Measurements from ENCODE around the gene KCNMA1.

- TF ChIP-seq, protein P1, sequence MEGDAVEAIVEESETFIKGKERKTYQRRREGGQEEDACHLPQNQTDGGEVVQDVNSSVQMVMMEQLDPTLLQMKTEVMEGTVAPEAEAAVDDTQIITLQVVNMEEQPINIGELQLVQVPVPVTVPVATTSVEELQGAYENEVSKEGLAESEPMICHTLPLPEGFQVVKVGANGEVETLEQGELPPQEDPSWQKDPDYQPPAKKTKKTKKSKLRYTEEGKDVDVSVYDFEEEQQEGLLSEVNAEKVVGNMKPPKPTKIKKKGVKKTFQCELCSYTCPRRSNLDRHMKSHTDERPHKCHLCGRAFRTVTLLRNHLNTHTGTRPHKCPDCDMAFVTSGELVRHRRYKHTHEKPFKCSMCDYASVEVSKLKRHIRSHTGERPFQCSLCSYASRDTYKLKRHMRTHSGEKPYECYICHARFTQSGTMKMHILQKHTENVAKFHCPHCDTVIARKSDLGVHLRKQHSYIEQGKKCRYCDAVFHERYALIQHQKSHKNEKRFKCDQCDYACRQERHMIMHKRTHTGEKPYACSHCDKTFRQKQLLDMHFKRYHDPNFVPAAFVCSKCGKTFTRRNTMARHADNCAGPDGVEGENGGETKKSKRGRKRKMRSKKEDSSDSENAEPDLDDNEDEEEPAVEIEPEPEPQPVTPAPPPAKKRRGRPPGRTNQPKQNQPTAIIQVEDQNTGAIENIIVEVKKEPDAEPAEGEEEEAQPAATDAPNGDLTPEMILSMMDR (IDR thresholded peaks at IDR 0.05; ENCODE audit: low read depth, low read length), result no peak
- TF ChIP-seq POLR2A (IDR thresholded peaks at IDR 0.05; ENCODE audit: extremely low read depth, insufficient read length) (no peak), MAX (IDR thresholded peaks at IDR 0.05; ENCODE audit: low read depth, low read length) (no peak)
Measured at GRCh38 chr10:76874176-76874575, 763.4 kb downstream of the KCNMA1 start.

All from NB4 (cell line).